Head of caudate nucleus (tissue), 42 donors: Measurements from ENCODE around the gene SLC16A5.
"Not testable (repeated sequence)": the region's sequence is repeated elsewhere in the genome, so short reads cannot be mapped to it uniquely, and the experiment has no call there.

ENCODE experiments used
- DNase-seq, 42 donors: peaks; one replicate each; pipeline versions ENCODE4 v3.0.0 to v3.0.0-alpha.2; 2020 to 2021; ENCODE audit warnings: mixed read lengths in 7 of 42
- intact Hi-C: fragments of 100-400 bp; cut with DNase I; formaldehyde crosslinking; loops from one replicate; pipeline ENCODE4 v1.15.0; 2022

The SLC16A5 gene, protein sequence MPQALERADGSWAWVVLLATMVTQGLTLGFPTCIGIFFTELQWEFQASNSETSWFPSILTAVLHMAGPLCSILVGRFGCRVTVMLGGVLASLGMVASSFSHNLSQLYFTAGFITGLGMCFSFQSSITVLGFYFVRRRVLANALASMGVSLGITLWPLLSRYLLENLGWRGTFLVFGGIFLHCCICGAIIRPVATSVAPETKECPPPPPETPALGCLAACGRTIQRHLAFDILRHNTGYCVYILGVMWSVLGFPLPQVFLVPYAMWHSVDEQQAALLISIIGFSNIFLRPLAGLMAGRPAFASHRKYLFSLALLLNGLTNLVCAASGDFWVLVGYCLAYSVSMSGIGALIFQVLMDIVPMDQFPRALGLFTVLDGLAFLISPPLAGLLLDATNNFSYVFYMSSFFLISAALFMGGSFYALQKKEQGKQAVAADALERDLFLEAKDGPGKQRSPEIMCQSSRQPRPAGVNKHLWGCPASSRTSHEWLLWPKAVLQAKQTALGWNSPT

DNA sequence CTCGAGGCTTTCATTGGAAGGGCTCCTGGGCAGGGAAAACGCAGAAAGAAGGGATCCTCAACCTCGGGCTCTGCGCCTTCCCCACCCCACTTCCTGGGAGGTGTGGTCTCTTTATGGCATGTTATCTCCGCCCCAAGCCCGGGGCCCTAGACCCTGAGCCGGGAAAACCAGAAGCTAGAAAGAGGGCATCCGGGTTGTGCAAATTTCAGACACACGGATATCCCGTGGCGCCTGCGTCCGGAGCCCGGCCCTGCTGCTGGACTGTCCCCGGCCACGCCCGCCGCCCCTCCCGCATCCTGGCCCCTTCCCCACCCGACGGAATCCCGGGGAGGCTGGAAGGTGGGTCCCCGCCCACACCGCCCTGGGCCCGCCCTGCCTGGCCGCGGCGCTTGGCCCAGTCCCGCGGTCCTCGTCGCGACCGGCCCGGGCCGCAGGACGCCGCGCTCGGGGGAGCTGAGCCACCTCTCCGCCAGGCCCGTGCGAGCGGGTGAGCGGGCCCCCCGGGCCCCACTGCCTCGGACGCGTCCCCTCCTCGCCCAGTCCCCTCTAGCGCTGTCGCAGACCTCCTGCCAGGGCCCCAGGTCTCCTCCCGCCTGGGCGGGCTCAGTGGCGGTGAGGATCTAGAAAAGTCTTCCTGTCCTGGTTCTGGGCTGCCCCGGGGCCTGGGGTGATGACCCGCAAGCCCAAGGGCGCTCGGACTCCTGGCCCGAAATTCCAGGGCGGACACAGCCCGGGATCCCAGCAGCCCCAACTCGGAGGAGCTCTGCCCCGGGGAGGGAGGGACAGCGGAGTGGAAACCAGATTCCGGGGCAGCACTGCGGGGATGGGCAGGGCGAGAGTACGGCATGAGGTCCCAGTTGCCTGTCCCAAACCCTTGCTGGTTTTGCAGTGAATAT, at the start of gene SLC16A5:
Gene SLC16A5 (plus strand): TSS at position 397 of the 896 bp plus-strand sequence. CDS start 5,683 bp downstream, outside the sequence.
- intact Hi-C loops = no loop called here
- peak in 29 of 42 donors; percentile 18 to 64 (median 41) for DNase-seq

- DNase-seq = peak in 2 of 42 donors; percentile 28 to 38
- intact Hi-C loops = no loop called here
These were observed 48.5 kb upstream of the SLC16A5 start for GRCh38 chr17:75039238-75039637.

DNA sequence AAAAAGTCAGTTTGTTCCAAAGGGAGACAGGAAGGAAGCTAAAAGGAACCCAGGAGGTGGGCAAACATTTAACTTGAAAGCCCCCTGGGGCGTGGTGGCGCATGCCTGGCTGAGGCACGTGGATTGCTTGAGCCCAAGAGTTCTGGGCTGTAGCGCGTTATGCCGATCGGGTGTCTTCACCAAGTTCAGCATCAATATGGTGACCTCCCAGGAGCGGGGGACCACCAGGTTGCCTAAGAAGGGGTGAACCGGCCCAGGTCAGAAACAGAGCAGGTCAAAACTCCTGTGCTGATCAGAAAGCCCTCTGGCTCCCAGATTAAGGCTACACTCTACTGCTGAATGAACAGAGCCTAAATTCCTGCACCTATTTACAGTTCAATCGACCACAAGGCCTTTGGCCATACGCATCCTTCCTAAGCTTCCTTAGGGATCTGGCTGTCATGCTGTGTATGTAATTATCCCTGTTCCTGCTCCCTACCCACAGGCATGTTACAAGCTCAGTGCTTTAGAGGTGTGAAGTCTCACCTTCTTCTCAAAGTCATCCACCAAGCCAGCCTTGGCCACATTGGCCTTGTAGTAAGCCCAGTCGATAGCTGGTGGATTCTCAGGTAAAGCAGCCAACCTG, 46.0 kb upstream of the SLC16A5 start:
- DNase-seq = no peak

DNA sequence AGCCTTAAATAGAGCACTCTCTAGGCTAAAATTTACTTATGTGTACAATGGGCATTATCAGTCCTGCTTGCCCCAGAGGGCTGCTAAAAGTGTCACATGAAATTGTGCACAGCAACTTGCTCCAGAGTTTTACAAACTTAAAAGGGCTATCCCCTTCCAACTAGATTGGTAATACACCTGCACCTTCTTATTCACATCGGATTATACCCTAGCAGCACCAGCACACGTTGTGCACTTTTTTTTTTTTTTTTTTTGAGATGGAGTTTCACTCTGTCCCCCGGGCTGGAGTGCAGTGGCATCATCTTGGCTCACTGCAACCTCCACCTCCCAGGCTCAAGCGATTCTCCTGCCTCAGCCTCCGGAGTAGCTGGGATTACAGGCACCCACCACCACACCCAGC, 44.0 kb upstream of the SLC16A5 start:
- intact Hi-C loops, DNase-seq: not testable (repeated sequence)

More for the DNA sequence above, 46.0 kb upstream of the SLC16A5 start:
- intact Hi-C loops = no loop called here

DNA sequence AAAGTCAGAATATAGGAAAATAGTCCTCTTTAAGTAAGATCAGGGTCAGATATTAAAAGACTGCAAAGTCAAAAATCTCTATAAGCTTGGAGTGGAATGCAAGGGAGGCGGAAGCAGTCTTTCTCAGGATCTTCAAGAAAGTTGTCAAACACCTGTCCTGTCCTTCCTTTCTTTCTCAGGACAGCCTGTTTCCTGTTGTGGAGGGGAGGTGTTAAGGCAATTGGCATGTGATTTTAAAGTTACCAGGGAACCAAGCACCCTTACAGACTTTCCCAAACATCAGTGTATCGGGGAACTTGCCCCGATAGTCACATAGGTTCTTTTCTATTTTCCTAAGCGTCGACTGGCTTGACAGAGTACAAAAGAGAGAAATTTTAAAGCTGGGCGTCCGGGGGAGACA, 43.0 kb upstream of the SLC16A5 start:
- DNase-seq = no peak

GRCh38 chr17:75045946-75046406, 41.8 kb upstream of the SLC16A5 start:
- intact Hi-C loops, DNase-seq: not testable (repeated sequence)

More for the DNA sequence above, 43.0 kb upstream of the SLC16A5 start:
- intact Hi-C loops = no loop called here

- DNase-seq = peak; percentile 90 to 99 (median 96)
- intact Hi-C loops = no loop called here
These were observed 41.1 kb upstream of the SLC16A5 start, which contains the start of the genes ATP5PD and KCTD2 for GRCh38 chr17:75046407-75047289. ATP5PD (minus strand) TSS chr17:75046969; CDS start chr17:75042650, 4,319 bp downstream. KCTD2 (plus strand) TSS chr17:75047225; CDS start chr17:75047251, 26 bp downstream.

DNA sequence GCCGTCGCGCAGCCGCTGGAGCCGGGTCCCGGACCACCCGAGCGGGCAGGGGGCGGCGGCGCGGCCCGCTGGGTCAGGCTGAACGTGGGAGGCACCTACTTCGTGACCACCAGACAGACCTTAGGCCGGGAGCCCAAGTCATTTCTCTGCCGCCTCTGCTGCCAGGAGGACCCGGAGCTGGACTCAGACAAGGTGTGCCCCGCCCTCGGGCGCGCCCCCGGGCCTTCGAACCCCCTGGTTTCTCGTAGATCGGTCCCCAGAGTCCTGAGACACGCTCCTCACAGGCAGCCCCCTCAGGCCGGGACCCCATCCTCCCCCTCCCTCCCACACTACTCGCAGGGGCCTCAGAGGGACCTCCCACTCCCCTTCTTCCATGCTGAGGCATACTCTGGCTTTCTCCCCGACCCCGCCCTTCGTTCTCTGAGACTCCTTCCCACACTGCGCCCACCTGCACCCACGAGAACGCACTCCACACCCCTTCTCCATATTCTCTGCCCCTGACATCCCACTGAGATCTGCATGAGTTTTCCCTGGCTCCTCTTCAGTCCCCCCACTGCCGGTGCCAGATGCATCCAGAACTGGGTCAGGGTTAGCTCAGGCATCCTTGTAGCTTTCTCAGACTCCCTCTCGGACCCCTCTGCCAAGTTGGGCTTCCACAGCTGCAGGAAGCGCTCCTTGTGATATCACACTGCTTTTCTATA, 40.2 kb upstream of the SLC16A5 start:
- intact Hi-C loops = no loop called here
- peak in 31 of 42 donors; percentile 16 to 68 (median 40) for DNase-seq

DNA sequence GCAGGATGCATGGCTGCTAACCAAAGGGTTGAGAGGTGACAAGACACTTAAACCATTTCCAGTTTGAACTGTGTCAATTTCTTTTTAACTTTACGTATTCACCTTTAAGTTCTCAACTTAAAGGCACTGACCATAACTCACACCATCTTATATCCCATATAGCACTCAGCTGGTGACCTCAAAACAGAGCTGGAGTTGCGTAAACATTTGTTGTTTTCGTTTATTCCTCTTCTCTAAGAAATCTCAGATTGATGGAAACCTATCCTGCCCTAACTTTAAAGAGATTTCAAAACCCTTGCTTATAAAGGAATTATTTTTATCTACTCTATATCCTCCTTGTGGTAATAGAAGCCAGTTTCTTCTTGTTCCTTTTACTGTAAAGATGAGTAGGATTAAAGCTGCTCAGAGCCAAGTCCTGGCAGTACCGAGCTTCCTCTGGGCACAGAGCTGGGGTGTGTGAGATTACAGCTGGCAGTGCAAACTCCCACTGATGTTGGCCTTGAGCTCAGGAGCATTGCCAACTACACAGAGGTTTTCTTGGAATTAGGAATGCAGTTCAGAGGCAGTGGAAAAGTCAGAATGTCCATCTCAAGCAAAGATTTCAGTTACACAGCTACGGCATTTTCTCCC, 39.4 kb upstream of the SLC16A5 start:
- intact Hi-C loops = no loop called here
- DNase-seq = peak in 17 of 42 donors; percentile 6 to 63 (median 42)

DNA sequence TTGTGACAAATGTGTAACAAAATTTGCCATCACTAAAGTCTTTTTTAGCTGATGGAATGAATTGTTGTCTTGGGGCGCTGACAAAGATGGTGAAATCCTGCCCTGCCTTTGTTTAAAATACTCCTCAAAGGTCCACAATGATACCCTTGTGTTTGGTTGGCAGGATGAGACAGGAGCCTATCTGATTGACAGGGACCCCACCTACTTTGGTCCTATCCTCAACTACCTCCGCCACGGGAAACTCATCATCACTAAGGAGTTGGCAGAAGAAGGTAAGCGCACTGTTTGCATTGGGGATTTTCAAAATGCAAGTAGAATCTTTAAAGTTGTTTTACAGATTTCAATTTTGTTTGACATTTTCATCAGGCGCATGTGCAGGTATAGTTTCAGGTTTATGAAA, 38.7 kb upstream of the SLC16A5 start:
- peak in 7 of 42 donors; percentile 28 to 66 (median 42) for DNase-seq
- intact Hi-C loops = no loop called here

DNA sequence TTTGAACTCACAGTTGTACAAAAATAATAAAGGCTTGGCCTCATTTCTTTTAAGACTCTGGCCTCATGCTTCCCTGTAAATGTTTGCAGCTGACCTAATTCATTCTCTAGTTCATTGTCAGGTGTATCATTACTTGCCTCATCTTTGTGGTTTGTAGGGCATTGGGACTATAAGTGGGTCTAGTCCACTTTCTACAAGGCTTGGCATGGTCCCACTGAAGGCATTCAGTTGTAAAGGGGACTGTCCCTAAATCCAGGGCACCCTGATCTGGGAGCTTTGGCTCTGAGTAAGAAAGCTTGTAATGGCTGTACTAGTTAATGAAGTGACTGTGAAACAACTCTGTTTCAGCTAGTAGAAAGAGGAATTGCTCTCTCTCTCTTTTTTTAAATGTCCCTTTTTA, 38.0 kb upstream of the SLC16A5 start:
- intact Hi-C loops = no loop called here
- no peak for DNase-seq

- intact Hi-C loops = no loop called here
- DNase-seq = no peak
These were observed 35.8 kb upstream of the SLC16A5 start for GRCh38 chr17:75051941-75052340.

DNA sequence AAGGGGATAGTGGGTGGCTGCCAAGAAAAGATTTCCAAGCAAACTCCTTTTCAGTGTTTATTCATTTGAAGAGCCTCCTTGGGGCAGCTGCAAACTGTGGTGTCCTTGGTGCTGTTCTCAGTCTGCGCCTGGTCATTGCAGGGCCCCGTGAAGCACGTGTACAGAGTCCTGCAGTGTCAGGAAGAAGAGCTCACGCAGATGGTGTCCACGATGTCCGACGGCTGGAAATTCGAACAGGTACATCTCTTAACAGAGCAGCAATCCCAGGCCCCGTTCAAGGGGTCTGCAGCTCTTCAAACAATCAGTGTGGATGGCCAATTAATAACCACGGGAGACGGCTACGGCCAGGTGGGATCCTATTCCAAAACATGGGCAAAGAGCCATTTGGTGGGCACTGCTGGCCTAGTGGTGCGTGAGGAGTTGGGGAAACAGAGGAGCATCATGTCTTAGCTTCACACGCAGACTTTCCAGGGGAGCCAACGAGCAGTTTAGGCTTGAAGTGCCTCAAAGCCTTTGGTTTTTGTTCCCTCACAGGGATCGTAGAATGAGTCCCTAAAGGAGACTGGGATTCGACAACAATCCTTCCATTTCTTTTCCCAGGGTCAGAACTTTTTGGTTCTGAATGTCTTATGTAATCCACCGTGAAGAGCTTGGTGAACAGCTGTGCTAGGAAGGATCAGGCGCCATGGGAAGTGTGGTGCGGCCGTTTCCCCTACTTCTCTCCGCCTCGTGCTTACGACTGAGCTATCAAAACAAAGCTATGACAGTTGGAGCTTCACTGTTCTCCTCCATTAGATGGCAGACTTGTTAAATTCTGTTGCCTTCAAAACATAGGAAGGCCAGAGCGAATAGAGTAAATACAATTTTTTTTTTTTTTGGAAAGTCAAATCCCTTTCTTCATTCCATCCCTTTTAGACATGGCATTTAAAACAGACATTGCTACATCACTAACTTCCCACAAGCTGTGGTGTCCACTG, 28.1 kb upstream of the SLC16A5 start:
- DNase-seq = peak in 35 of 42 donors; percentile 28 to 81 (median 57)
- intact Hi-C loops = no loop called here

GRCh38 chr17:75060434-75061054, 27.2 kb upstream of the SLC16A5 start:
- intact Hi-C loops = no loop called here
- peak in 1 of 42 donors; percentile 21 for DNase-seq

DNA sequence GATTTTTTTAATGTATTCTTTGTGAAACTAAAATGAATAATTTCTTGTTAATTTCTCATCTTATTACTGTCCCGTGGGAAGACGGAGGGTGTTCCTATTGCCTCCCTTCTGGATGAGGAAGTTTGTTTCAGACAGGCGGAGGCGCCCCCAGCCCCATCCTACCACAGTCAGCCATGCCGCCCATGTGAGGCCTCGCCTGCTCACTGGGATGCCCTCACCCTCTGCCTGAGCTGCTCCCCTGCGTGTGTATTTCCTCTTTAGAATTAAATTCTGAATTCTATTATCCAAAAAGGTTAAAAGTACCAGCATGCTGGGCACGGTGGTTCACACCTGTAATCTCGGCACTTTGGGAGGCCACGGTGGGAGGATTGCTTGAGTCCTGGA, 26.7 kb upstream of the SLC16A5 start:
- intact Hi-C loops = no loop called here
- DNase-seq = no peak
